GM08714 (cell line): Measurements from ENCODE around the gene CTNNBL1.

Experiments used
- H3K4me3 ChIP-seq: fragments of 200-500 bp; sonication (Bioruptor generic); 2 replicates; pipeline ENCODE4 v1.5.1; 2014; ENCODE audit warnings: mild to moderate bottlenecking, low read length, inconsistent platforms
- ZNF274 ChIP-seq: IDR thresholded peaks from 2 replicates; pipeline ENCODE4 v1.6.1; 2012; ENCODE audit warnings: mild to moderate bottlenecking, low read depth, low read length

Gene CTNNBL1

GRCh38 chr20:37756234-37756633 lies 62.4 kb downstream of the CTNNBL1 start:
- H3K4me3 ChIP-seq = no peak overlapping the region
- TF ChIP-seq ZNF274 = no peak

- no peak overlapping the region for H3K4me3 ChIP-seq
- no peak for TF ChIP-seq ZNF274
Observed at GRCh38 chr20:37757550-37757949, 63.7 kb downstream of the CTNNBL1 start.

- no peak for TF ChIP-seq ZNF274
- H3K4me3 ChIP-seq = no peak overlapping the region
Observed at GRCh38 chr20:37758332-37758731, 64.5 kb downstream of the CTNNBL1 start.

GRCh38 chr20:37759052-37759553 lies 65.3 kb downstream of the CTNNBL1 start:
- no peak overlapping the region for H3K4me3 ChIP-seq
- TF ChIP-seq ZNF274 = no peak

GRCh38 chr20:37759761-37760209 lies 66.0 kb downstream of the CTNNBL1 start:
- no peak for TF ChIP-seq ZNF274
- no peak overlapping the region for H3K4me3 ChIP-seq

GRCh38 chr20:37760322-37760721 lies 66.5 kb downstream of the CTNNBL1 start:
- H3K4me3 ChIP-seq = no peak overlapping the region

GRCh38 chr20:37762716-37763485 lies 69.1 kb downstream of the CTNNBL1 start:
- no peak overlapping the region for H3K4me3 ChIP-seq
- no peak for TF ChIP-seq ZNF274

More at GRCh38 chr20:37760322-37760721, 66.5 kb downstream of the CTNNBL1 start:
- TF ChIP-seq ZNF274 = no peak

- TF ChIP-seq ZNF274 = no peak
- no peak overlapping the region for H3K4me3 ChIP-seq
Observed at GRCh38 chr20:37764333-37764935, 70.6 kb downstream of the CTNNBL1 start.

- TF ChIP-seq ZNF274 = no peak
- no peak overlapping the region for H3K4me3 ChIP-seq
Observed at GRCh38 chr20:37770908-37771307, 77.1 kb downstream of the CTNNBL1 start.

GRCh38 chr20:37773291-37773826 lies 79.5 kb downstream of the CTNNBL1 start:
- TF ChIP-seq ZNF274 = no peak

GRCh38 chr20:37774156-37774555 lies 80.3 kb downstream of the CTNNBL1 start:
- H3K4me3 ChIP-seq = no peak overlapping the region
- TF ChIP-seq ZNF274 = no peak

More at GRCh38 chr20:37773291-37773826, 79.5 kb downstream of the CTNNBL1 start:
- H3K4me3 ChIP-seq = no peak overlapping the region

- no peak for TF ChIP-seq ZNF274
Observed at GRCh38 chr20:37775200-37775599, 81.4 kb downstream of the CTNNBL1 start.

GRCh38 chr20:37776049-37776448 lies 82.2 kb downstream of the CTNNBL1 start:
- no peak for TF ChIP-seq ZNF274
- no peak overlapping the region for H3K4me3 ChIP-seq

More at GRCh38 chr20:37775200-37775599, 81.4 kb downstream of the CTNNBL1 start:
- H3K4me3 ChIP-seq = no peak overlapping the region

- no peak for TF ChIP-seq ZNF274
- no peak overlapping the region for H3K4me3 ChIP-seq
Observed at GRCh38 chr20:37776526-37776925, 82.7 kb downstream of the CTNNBL1 start.
